Stimulated activated CD4-positive, alpha-beta T cell treated with anti-CD3 and anti-CD28 coated beads, Interleukin-4, amount 100 ng/mL, for 1 hour (primary cell): ENCODE results near the gene PRMT3.
"Not testable (repeated sequence)": the region's sequence is repeated elsewhere in the genome, so short reads cannot be mapped to it uniquely, and the experiment has no call there.

Experiments
- DNase-seq: peaks from one replicate; pipeline ENCODE4 v3.0.0-alpha.2; 2020

PRMT3 gene

DNA sequence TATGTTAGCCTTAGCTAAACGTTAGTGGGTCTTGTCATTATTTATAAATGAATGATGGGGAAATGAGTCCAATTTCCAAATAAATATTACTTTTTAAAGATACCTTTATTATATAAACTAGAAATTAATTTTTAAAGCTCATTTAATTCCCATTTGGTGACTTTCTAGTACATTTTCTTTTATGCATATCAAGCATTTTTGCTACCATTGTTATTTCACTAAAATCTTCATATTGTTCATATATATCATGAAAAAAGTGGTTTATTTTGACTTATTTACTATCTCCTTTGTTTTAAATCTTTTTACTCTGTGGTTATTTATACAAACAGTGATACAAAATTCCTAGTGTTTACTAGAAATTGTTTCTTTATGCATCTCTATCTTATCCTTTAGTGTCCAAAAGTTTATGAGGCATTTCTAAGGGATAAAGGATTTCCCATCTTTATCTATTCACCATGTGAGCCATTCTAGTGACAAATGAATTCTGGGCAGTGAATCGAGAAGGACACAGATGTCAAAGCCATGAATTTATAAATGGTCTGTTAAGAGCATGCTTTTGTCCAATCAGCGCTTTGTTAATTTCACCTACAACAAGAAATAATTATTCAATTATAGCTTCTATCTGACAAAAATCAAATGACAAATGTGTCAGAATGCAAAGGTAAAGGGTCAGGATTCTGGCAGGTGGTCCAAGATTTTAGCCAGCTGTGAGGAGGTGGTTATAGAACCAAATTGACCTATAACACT, 70.6 kb downstream of the PRMT3 start:
- no peak for DNase-seq

DNA sequence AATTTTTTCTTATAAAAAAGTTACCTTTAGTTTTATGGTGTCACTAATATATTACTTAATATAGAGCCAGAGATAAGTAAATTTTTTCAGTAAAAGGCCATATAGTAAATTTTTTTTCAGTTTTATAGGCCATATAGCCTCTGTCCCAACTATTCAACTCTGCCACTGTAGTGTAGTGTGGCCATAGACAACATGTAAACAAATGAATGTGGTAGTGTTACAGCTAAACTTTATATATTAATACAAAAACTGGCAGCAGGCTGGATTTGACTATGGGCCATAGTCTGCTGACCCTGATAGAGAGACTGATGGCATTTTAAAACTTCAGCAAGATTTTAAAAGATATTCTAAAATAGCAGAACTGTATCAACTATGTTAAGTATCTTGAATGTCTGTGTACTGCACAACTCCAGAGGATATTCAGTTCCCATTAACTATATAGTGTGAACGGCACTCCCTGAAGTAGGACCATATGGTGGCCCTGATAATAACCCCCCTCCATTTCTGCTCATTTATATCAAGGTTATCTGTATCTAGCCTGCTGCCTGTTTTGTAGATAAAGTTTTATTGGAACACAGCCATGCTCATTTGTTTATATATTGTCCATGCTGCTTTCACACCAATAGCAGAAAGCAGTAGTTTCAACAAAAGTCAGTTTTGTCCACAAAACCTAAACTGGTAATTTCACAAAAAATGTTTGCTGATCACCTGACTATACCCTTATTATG, 71.6 kb downstream of the PRMT3 start:
- no peak for DNase-seq

DNA sequence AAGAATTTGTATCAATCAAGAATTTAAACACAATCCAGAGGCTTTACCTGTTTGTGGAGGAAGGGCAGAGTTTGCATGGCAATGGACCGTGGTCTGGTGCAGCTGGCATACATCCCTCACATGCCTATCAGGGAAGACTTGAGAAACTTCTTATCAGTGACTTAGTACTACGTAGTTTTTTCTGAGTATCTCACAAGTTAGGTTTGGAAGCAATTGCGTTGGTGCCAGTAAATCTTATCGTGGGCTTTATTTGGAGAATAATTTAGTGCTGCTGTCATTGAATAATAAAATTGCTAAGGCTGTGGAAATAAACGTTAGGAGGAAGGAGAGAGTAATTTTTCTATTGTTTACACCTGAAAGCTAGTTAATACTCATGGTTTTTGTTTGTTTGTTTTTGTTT, 72.3 kb downstream of the PRMT3 start:
- DNase-seq = no peak

DNA sequence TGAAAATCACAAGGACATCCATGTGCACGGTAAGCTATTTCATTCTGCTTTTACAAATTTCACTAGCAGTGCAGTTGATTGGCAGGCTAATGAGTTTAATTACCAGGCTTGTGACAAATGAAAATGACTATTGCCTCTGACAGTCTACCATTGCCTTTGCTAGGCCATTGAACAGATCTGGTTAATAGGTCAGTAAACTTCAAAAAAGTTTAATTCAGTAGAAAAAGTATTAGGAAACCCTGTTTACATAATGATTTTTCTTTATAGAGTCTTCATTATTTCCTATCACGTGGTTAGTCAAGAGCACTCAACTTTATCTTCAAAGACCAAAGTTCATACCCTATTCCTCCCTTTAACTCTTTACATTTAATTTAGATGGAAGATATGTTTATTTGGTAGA, 77.0 kb downstream of the PRMT3 start:
- no peak for DNase-seq

DNA sequence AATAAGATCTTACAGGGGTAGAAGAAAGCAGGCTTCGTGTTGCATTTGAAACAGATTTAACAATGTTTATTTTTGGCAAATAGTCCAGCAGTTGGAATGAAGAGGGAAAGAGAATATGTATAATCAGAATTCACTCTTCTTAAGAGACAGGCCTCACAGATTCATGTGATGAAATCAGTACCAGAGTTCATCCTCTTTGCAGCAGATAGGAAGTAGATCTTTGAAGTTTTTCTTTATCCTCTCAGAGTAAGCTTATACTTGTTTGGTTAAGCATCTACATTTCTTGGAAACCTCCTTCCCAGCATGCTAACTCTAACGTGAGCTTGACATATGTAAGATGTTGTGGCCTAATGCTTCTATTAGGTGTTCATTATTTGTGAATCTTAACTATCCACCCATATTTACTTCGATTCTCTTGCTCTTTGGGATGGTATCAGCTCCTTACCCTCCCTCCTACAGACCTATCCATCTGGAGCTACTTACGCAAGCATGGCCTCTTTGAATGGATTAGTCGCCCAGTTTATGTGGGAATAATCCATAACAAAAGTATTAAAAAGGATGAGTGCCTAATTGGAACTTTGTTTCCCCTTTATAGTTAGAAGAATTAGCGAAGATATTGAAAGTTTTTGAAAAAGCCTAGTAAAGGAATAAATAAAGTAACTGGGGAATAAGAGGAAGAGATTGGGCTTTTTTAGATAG, 80.1 kb downstream of the PRMT3 start:
- no peak for DNase-seq

DNA sequence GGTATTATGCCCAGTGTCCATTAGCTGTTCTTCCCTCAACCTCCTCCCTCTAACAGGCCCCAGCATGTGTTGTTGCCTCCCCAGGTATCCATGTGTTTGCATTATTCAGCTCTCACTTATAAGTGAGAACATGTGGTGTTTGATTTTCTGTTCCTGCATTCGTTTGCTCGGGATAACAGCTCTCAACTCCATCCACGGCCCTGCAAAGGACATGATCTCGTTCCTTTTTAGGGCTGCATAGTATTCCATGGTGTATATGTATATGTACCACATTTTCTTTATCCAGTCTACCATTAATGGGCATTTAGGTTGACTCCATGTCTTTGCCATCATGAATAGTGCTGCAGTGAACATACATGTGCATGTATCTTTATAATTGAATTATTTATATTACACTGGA, 82.8 kb downstream of the PRMT3 start:
- no peak for DNase-seq

DNA sequence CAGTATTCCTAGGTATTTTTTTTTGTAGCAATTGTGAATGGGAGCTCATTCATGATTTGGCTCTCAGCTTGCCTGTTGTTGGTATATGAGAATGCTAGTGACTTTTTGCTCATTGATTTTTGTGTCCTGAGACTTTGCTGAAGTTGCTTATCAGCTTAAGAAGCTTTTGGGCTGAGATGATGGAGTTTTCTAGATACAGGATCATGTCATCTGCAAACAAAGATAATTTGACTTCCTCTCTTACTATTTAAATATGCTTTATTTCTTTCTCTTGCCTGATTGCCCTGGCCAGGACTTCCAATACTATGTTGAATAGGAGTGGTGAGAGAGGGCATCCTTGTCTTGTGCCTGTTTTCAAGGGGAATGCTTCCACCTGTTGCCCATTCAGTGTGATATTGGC, 84.4 kb downstream of the PRMT3 start:
- DNase-seq = not testable (repeated sequence)

DNA sequence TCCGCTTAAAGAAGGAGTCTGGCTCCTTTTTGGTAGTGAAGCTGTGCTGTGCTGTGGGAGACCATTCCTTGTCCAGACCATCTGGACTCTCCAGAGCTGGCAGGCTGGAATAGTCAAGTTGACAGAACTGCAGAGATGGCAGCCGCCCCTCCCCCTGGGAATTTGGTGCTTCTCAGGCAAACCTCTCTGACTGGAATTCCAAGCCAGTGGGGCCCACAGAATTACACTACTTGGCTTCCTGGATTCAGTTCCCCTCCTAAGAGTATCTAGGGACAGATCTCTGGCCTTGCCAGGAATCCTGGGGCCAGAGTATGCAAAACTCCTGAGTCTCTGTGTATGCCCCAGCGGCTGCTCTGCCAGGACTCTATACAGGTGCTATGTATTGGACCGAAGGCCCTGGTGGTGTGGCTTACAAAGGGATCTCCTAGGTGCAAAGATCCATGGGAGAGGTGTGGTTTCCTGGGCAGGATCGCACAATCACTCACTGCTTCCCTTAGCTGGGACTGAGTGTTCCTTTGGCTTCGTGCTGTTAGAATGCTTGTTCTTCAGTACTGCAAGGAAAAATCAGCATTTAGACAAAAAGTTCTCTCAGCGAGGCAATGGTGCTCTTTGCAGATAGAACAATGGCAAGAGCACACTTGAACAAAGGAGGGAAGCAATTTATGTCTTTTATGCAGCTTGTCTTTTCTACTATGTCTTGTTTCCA, 86.8 kb downstream of the PRMT3 start:
- DNase-seq = no peak

DNA sequence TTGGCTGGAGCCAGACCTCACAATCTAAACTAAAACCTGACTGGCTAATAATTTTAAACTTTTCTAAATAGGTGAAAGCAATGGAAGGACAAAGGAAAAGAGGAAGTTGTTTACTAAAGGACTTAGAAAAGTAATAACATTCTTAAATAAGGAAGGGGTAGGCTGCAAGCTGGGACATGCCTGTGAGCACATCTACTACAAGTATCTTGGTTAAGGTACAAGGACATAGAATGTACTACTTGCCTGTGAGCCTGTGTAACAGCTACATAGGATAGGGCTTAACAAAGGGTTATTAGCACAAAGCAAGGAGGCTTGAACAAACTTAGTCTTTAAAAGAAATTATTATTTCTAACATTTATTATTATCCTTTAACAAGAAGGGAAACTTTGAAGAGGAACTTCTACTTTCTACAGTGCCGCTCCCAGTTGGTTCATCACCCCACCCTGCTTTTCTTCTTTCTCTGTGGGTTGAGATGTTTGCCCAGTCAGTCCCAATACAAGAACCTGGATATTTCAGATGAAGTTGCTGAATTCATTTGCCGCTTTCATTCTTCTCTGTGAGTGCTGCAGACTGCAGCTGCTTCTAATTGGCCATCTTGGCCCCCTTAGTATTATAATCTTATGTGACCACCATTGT, 87.5 kb downstream of the PRMT3 start:
- DNase-seq = no peak

DNA sequence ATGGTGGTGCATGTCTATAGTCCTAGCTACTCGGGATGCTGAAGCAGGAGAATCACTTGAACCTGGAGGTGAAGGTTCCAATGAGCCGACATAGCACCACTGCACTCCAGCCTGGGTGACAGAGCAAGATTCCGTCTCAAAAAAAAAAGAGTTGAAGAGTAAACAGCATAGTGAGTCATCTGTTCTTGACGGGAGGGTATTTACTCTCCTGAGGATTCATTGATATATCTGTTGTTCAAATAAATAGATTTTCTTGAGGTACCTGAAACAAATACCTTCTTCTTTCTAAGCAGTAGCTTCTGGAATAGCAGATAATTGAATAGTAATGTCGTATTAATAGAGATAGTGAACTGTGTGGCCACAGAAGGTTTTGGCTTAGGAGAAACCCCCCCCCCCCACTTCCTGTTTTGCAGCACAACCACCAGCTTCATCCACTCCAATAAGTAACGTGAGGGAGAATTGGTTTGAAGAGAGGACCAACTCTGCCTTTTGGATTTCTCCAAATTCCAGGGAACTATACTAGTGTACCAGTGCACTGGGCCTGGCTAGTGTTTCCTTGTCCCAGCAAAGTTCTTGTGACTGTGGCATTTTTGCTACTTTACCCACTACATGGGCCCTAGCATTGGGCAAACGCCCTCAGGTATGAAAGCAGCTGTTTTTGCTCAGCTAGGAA, 90.0 kb downstream of the PRMT3 start:
- DNase-seq = no peak

DNA sequence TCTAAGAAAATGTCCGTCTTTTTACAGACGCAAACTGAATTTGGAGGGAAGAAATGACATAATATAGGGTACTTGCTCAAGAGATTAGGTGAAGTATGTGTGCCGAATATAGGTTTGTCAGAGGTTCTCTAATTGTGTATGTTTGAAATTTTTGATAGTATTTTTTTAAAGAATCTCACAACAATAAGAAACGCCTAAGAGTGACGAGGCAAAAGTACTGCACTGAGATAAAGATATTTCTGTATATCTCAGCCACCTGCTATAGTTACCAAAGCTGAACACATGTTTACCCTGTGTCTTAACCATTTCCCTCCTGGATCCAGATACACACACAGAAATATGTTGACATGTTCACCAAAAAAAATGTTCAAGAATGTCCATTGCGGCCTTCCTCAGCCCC, 92.0 kb downstream of the PRMT3 start:
- DNase-seq = no peak

DNA sequence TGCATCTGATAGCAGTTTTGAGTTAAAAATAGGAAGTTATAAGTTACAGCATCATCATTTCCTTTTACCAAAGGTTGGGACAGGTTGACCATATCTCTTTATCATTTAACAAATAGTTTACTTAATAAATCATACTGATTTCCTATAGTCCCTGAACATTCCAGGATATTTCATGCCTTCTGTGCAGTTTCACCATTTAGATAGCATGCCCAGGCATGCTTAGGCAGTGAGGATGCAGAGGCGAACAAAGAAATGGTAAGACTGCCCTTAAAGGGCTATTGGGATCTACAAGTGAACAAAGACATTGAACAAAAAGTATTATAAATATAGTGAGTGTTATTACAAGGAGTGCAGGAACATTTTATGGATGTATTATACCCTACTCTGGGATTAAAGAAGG, 96.4 kb downstream of the PRMT3 start:
- no peak for DNase-seq

DNA sequence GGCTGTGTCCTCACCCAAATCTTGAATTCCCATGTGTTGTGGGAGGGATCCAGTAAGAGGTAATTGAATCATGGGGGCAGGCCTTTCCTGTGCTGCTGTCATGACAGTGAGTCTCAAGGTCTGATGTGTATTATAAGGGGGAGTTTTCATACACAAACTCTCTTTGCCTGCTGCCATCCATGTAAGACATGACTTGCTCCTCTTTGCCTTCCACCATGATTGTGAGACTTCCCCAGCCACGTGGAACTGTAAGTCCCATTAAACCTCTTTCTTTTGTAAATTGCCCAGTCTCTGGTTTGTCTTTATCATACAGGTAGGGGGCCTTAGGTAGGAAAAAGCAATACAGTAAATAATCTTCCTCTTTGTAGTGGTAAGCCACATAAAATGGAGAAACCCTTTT, 96.9 kb downstream of the PRMT3 start:
- not testable (repeated sequence) for DNase-seq

DNA sequence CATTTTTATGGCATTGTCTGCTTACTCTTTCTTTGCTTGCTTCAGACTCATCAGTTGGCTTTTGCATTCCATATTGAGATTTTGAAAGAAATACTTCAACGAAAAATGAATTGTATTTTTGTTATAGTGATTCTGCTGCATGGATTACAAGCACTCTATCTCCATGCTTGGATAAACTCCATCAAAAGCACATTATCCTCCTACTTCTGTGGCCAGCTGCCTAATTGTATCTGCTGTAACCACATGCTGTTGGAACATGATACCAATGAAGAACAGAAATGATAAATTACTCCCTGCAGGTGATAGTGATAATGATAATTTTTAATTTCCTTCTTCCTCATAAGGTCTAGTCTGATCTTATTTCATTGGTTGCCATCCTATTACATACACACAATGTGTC, 100.8 kb downstream of the PRMT3 start:
- DNase-seq = no peak

DNA sequence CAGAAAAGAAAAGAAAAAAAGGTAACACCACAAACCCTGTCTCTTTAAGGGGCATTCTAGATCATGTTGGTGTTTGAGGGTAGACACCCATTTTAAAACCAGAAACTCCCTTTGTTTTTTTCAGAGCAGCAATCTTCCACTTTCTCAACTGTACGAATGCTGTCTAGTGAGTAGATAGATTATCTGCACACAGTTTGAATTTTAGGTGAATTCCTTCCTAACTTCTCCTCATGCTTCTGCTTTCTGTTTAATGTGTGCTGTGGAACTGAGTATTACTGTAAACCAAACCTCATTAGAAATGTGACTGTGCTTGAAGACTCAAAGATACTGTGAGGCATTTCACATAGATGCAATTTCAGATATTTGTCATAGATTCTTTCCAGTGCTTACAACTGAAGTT, 102.4 kb downstream of the PRMT3 start:
- no peak for DNase-seq

DNA sequence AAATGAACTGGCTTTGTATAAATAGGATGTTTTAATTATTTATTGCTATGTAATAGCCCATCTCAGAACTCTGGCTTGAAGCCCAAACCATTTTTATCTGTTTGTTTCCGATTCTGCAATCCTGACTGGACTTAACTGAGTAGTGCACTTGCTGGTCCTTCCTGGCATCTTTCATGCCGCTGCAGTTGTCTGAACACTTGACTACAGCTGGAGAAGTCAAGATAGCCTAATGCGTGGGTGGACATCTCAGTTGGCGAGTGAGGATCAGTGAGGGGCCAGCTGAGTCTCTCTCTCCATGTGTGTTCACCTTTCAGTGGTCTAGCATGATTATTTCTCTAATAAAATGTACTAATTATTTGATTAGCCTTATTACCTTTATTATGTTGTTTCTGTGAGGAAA, 105.8 kb downstream of the PRMT3 start:
- DNase-seq = no peak

DNA sequence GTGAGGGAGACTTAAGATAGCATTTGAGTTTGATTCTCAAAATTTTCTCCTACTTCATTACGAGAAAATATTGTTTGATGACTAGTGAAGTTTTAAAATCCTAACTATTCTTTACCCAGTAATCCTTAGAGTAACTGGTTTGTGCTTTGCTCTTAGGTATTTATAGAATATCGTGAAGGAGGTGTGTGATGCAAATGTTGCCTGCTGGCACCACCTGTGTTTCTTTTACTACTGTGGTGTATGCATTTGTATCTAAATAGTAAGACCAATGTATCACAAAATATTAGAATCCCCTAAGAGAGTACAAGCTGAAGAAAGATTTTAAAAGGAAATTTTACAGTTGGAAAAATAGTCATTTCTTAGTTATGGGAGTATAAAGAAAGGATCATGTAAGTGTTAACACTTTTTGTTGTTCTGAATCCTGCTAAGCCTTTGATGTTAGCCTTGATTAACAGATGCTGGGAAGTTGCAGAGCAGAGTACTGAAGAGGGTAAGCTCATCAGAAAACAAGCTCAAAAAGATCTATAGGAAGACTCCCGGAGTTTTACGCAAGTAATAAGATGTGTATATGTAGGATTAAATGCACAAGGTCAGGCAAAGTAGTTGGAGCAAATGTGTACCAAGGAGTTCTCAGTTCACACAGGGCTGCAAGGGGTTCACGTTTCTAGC, 109.7 kb downstream of the PRMT3 start:
- no peak for DNase-seq

DNA sequence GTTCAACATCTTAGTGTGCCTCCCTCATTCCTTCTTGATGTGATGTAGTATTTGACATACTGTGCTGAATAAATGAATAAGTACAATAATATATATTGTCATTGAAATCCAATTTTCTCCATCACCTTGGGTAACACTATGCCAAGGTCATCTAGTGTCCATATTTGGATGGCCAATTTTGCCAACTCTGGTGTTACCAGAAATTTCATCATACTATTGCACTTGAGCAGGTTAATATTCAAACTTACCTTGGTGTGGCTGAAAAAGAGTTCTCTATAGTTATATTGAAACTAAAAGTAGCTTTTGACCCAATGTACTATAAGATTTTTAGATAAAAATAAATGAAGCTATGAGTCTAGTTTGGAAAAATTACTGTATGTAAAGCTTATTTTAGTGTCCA, 113.7 kb downstream of the PRMT3 start:
- no peak for DNase-seq

DNA sequence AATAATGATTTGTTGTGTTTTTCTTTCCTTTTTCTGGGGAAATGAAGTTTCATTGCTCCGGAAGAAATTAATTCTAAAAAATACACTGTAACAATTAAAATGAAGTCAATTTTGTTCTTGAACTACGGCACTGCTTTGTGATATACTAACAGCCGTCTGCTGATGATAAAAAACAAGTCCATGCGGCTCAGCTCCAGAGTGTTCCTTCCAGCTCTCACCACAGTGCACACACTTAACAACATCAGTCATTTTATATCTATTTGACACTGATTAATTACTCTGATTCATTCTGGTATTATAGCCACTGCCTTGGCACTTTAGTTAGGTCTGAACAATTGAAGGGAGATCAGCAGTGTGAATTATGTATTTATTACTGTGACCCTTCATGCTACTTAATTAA, 114.5 kb downstream of the PRMT3 start:
- DNase-seq = no peak

DNA sequence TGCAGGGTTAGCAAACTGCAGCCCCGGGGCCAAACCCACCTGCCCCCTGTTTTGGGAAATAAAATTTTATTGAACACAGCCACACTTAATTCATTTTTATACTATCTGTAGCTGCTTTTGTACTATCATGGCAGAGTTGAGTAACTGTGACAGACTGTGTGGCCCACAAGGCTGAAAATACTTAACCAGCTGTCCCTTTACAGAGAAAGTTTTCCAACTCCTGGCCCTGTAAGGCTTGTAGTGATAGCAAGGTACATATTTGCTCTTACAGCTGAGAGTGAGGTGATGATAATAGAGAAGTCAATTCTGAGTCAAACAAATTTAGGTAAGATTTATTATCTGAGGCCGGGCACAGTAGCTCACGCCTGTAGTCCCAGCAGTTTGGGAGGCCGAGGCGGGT, 124.5 kb downstream of the PRMT3 start:
- no peak for DNase-seq

DNA sequence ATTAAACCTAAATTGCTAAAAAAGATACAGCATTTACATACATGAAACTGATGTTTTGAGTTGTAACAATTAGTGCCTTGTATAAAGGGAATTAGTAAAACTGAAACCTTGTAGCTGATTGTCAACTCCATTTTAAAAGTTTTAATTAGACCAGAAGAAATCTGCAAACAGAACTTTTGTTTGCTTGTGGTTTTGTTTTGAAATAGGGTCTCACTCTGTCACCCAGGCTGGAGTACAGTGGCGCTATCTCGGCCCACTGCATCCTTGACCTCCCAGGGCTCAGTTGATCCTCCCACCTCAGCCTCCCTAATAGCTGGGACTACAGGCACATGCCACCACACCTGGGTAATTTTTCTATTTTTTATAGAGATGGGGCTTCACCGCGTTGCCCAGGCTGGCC, 125.4 kb downstream of the PRMT3 start:
- DNase-seq = no peak

DNA sequence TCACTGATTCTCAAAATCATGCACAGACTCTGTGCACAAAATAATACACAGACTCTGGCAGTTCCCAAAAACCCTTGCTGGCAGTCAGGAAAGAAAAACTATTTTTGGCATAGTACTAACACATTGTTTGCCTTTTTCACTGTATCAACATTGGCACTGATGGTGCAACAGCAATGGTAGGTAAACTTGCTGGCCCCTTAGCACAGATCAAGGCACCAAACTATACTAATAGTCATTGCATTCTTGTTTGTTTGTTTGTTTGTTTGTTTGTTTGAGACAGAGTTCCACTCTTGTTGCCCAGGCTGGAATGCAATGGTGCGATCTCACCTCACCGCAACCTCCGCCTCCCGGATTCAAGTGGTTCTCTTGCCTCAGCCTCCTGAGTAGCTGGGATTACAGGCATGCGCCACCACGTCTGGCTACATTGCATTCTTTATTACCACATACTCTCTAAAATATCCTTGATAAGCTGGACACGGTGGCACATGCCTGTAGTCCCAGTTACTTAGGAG, 130.9 kb downstream of the PRMT3 start:
- no peak for DNase-seq
